Measurements from ENCODE around the gene XXYLT1. TPM values are rescaled to one million over a fixed set of nuclear protein-coding genes. Genes with fewer than 3 reads are reported as not detected.

XXYLT1 gene
- total RNA-seq, 1 experiment from 2014 or later = 25.5 TPM

- Histone ChIP-seq H3K9me3 (ENCODE audit: low read length) (no peaks in the 10 kb centered on the region), H3K27ac (ENCODE audit: low read length) (no peak overlapping the region), H3K9ac (ENCODE audit: low read length) (no peak overlapping the region), H3K27me3 (ENCODE audit: low read length) (no peaks in the 10 kb centered on the region), H3K79me2 (ENCODE audit: low read length) (no peaks in the 10 kb centered on the region), H2AFZ (ENCODE audit: low read length) (no peak overlapping the region), H4K20me1 (ENCODE audit: low read length) (no peaks in the 10 kb centered on the region), H3K4me1 (ENCODE audit: insufficient read depth, low read length) (no peaks in the 10 kb centered on the region), H3F3A (ENCODE audit: low read length, unreplicated experiment) (no peaks in the 10 kb centered on the region), H3K4me2 (ENCODE audit: low read length) (no peak overlapping the region), H3K4me3 (ENCODE audit: low read length) (no peak overlapping the region), H3K36me3 (ENCODE audit: low read depth, low read length) (no peaks in the 10 kb centered on the region), H3K9me2 (replicated peaks; ENCODE audit: low read length) (no peaks in the 10 kb centered on the region)
- no TSS peak for BruUV-seq (replicated peaks)
- ATAC-seq = no peak
- intact Hi-C loops (cut with micrococcal nuclease) = no loop called here
- ChIA-PET CTCF (no interaction called here), POLR2A (ENCODE audit: unreplicated experiment) (no interaction called here)
- TF ChIP-seq EZH2phosphoT487 (IDR thresholded peaks at IDR 0.05; ENCODE audit: borderline replicate concordance, low read length) = no peak
- no peak for TF ChIP-seq EZH2 (IDR thresholded peaks at IDR 0.05; ENCODE audit: low read length, unreplicated experiment)
- TF ChIP-seq CTCF (conservative IDR thresholded peaks at IDR 0.05; ENCODE audit: low read depth, low read length) = no peak
- DNase-seq = no peak
Observed at GRCh38 chr3:195075199-195075940, 195.6 kb downstream of the XXYLT1 start.

GRCh38 chr3:195073866-195074860, 196.8 kb downstream of the XXYLT1 start:
- BruUV-seq (replicated peaks) = no TSS peak
- no peak overlapping the region for H3K9ac ChIP-seq (ENCODE audit: low read length)
- ChIA-PET POLR2A (ENCODE audit: unreplicated experiment) (no interaction called here), CTCF (no interaction called here)
- no peaks in the 10 kb centered on the region for H3K4me1 ChIP-seq (ENCODE audit: insufficient read depth, low read length)
- no peaks in the 10 kb centered on the region for H3F3A ChIP-seq (ENCODE audit: low read length, unreplicated experiment)
- DNase-seq (no peak), ATAC-seq (no peak)
- H3K79me2 ChIP-seq (ENCODE audit: low read length) = no peaks in the 10 kb centered on the region
- H3K36me3 ChIP-seq (ENCODE audit: low read depth, low read length) = no peaks in the 10 kb centered on the region
- no peak overlapping the region for H3K4me3 ChIP-seq (ENCODE audit: low read length)
- intact Hi-C loops (cut with micrococcal nuclease) = no loop called here
- no peak overlapping the region for H2AFZ ChIP-seq (ENCODE audit: low read length)
- H3K27me3 ChIP-seq (ENCODE audit: low read length) = no peaks in the 10 kb centered on the region
- no peaks in the 10 kb centered on the region for H3K9me2 ChIP-seq (replicated peaks; ENCODE audit: low read length)
- no peak overlapping the region for H3K4me2 ChIP-seq (ENCODE audit: low read length)
- H3K27ac ChIP-seq (ENCODE audit: low read length) = no peak overlapping the region
- H4K20me1 ChIP-seq (ENCODE audit: low read length) = no peaks in the 10 kb centered on the region
- TF ChIP-seq EZH2 (IDR thresholded peaks at IDR 0.05; ENCODE audit: low read length, unreplicated experiment) (no peak), EZH2phosphoT487 (IDR thresholded peaks at IDR 0.05; ENCODE audit: borderline replicate concordance, low read length) (no peak), CTCF (conservative IDR thresholded peaks at IDR 0.05; ENCODE audit: low read depth, low read length) (no peak)
- no peaks in the 10 kb centered on the region for H3K9me3 ChIP-seq (ENCODE audit: low read length)
